GM12878 (cell line): Measurements from ENCODE around the gene CCDC107. TPM values are rescaled to one million over a fixed set of nuclear protein-coding genes. Genes with fewer than 3 reads are reported as not detected.
A peak's percentile ranks its signal among the peaks of the same experiment; 100 is the strongest.

Source experiments
- BHLHE40 ChIP-seq, 2 experiments: fragments of 450-650 bp in 1 of 2; IDR thresholded peaks; 2 replicates each; pipeline ENCODE4 v1.6.1; 2011 to 2017; ENCODE audit warnings: low read depth in 2 of 2, borderline replicate concordance in 1 of 2, improper control_type of control experiment in 1 of 2, low read length in 1 of 2, mild to moderate bottlenecking in 1 of 2
- CEBPB ChIP-seq, 2 experiments: fragments of 150-350 bp in 1 of 2; IDR thresholded peaks; 2 replicates each; pipeline ENCODE4 v1.6.1; 2012 to 2014; ENCODE audit warnings: low read depth in 2 of 2, low read length in 2 of 2, borderline replicate concordance in 1 of 2, inconsistent platforms in 1 of 2
- CREM ChIP-seq: IDR thresholded peaks from 2 replicates; pipeline ENCODE4 v1.6.1; 2014; ENCODE audit warnings: antibody characterized with exemption, low read depth
- E4F1 ChIP-seq: fragments of 450-650 bp; IDR thresholded peaks from 2 replicates; pipeline ENCODE4 v1.6.1; 2018; ENCODE audit warnings: borderline replicate concordance, mild to moderate bottlenecking; ENCODE audit not compliant: partially characterized antibody
- EGR1 ChIP-seq, 2 experiments: IDR thresholded peaks; 1 replicate in 1 of 2; 2 replicates in 1 of 2; pipeline ENCODE4 v1.6.1; 2011 to 2012; ENCODE audit warnings: low read depth in 2 of 2, low read length in 2 of 2, borderline replicate concordance in 1 of 2, mild to moderate bottlenecking in 1 of 2, moderate library complexity in 1 of 2
- FOXM1 ChIP-seq: IDR thresholded peaks from 2 replicates; pipeline ENCODE4 v1.6.1; 2012; ENCODE audit warnings: low read depth, mild to moderate bottlenecking, inconsistent platforms, low read length, moderate library complexity
- GABPA ChIP-seq: IDR thresholded peaks from 2 replicates; pipeline ENCODE4 v1.6.1; 2014; ENCODE audit warnings: antibody characterized with exemption, low read depth, mild to moderate bottlenecking, inconsistent platforms
- HDAC6 ChIP-seq: fragments of 200-600 bp; sonication (generic); IDR thresholded peaks from one replicate; pipeline ENCODE4 v1.8.0; 2017; ENCODE audit warnings: antibody characterized with exemption; ENCODE audit not compliant: unreplicated experiment
- IKZF1 ChIP-seq: fragments of 450-650 bp; conservative IDR thresholded peaks from 2 replicates; pipeline ENCODE4 v1.6.1; 2017; ENCODE audit warnings: antibody characterized with exemption, mild to moderate bottlenecking
- JUND ChIP-seq: IDR thresholded peaks from 2 replicates; pipeline ENCODE4 v1.6.1; 2012; ENCODE audit warnings: low read depth, mild to moderate bottlenecking, low read length, improper control_type of control experiment, moderate library complexity
- KLF5 ChIP-seq: fragments of 450-650 bp; IDR thresholded peaks from 2 replicates; pipeline ENCODE4 v1.6.1; 2014; ENCODE audit warnings: mild to moderate bottlenecking; ENCODE audit not compliant: partially characterized antibody
- MEF2B ChIP-seq: fragments of 450-650 bp; IDR thresholded peaks from 2 replicates; pipeline ENCODE4 v1.6.1; 2018; ENCODE audit warnings: mild to moderate bottlenecking, moderate library complexity; ENCODE audit not compliant: partially characterized antibody, poor library complexity, severe bottlenecking
- NFYB ChIP-seq: IDR thresholded peaks from 2 replicates; pipeline ENCODE4 v1.6.1; 2011; ENCODE audit warnings: low read depth, mild to moderate bottlenecking, low read length, improper control_type of control experiment, moderate library complexity; ENCODE audit not compliant: insufficient read depth
- NR2C2 ChIP-seq: IDR thresholded peaks from 2 replicates; pipeline ENCODE4 v1.6.1; 2011; ENCODE audit warnings: borderline replicate concordance, low read depth; ENCODE audit not compliant: control insufficient read depth, insufficient read length
- PAX5 ChIP-seq: IDR thresholded peaks from 2 replicates; pipeline ENCODE4 v1.6.1; 2011; ENCODE audit warnings: low read depth, low read length, borderline replicate concordance
- RCOR1 ChIP-seq: conservative IDR thresholded peaks from 2 replicates; pipeline ENCODE4 v1.6.1; 2012; ENCODE audit warnings: low read depth, low read length, improper control_type of control experiment
- SIN3A ChIP-seq: IDR thresholded peaks from 2 replicates; pipeline ENCODE4 v1.6.1; 2012; ENCODE audit warnings: low read depth, low read length, improper control_type of control experiment
- SUPT20H ChIP-seq: IDR thresholded peaks from 2 replicates; pipeline ENCODE4 v1.6.1; 2011; ENCODE audit warnings: low read depth, mild to moderate bottlenecking, low read length, moderate library complexity, borderline replicate concordance; ENCODE audit not compliant: control insufficient read depth
- ZBTB40 ChIP-seq: fragments of 450-650 bp; IDR thresholded peaks from 2 replicates; pipeline ENCODE4 v1.6.1; 2016; ENCODE audit warnings: mild to moderate bottlenecking, moderate library complexity, borderline replicate concordance
- ZNF274 ChIP-seq: IDR thresholded peaks from one replicate; pipeline ENCODE4 v1.8.0; 2011; ENCODE audit not compliant: insufficient read length, insufficient read depth
- polyA plus RNA-seq, 11 experiments: library from polyadenylated mRNA; depleted of rRNA in 4 of 11; unstranded in 6 of 11; stranded (reverse) in 5 of 11; fragments of >200 nt; fragmentation: Nextera tagmentation in 4 of 11; fragmentation: Illumina TruSeq in 1 of 11; extraction: Ambion mirVana in 4 of 11; extraction: Trizol in 1 of 11; gene quantifications; 1 replicate in 1 of 11; 2 replicates in 10 of 11; pipeline versions ENCODE4 v1.2.1 to v1.2.3, GENCODE V29; 2011 to 2016; ENCODE audit warnings: inconsistent platforms in 2 of 11, missing spikeins in 2 of 11, low read depth in 1 of 11
- total RNA-seq, 4 experiments: library from RNA; depleted of rRNA in 3 of 4; stranded (reverse); fragments of >200 nt in 3 of 4; fragmentation: Illumina TruSeq in 1 of 4; extraction: Trizol in 1 of 4; gene quantifications; 2 replicates each; pipeline versions ENCODE4 v1.2.1 to v1.2.3, GENCODE V29; 2013 to 2021
- TF ChIP-seq, protein P1 (sequence below): IDR thresholded peaks from 2 replicates; pipeline ENCODE4 v1.6.1; 2011; ENCODE audit warnings: mild to moderate bottlenecking, low read depth, low read length, moderate library complexity; ENCODE audit not compliant: insufficient replicate concordance

CCDC107 gene
- total and polyA plus RNA-seq, 10 of the 15 experiments (the other 5 are each of a cell fraction or from before 2014, with no cell fraction given), result 0.19 to 18.3 (median 10.6) TPM

GRCh38 chr9:35616681-35617459 lies 41.2 kb upstream of the CCDC107 start (continued):
- TF ChIP-seq E4F1, result no peak
- no peak for TF ChIP-seq RCOR1
- no peak for TF ChIP-seq MEF2B
- no peak for TF ChIP-seq CEBPB (IDR thresholded peaks at IDR 0.05; ENCODE audit: borderline replicate concordance in 1 of 2, low read depth in 2 of 2, low read length in 2 of 2)
- TF ChIP-seq PAX5, result peak; percentile 73; the same call in 1 of the 2 replicates
- no peak for TF ChIP-seq JUND
- no peak for TF ChIP-seq NR2C2
- TF ChIP-seq FOXM1, result no peak
- no peak for TF ChIP-seq ZNF274
- peak; percentile 90 for TF ChIP-seq IKZF1
- peak in 1 of 2 experiments; percentile 39; a peak in 1 of 3 replicates for TF ChIP-seq EGR1 (IDR thresholded peaks at IDR 0.05; ENCODE audit: borderline replicate concordance in 1 of 2, low read depth in 2 of 2, low read length in 2 of 2)
- TF ChIP-seq, protein P1, sequence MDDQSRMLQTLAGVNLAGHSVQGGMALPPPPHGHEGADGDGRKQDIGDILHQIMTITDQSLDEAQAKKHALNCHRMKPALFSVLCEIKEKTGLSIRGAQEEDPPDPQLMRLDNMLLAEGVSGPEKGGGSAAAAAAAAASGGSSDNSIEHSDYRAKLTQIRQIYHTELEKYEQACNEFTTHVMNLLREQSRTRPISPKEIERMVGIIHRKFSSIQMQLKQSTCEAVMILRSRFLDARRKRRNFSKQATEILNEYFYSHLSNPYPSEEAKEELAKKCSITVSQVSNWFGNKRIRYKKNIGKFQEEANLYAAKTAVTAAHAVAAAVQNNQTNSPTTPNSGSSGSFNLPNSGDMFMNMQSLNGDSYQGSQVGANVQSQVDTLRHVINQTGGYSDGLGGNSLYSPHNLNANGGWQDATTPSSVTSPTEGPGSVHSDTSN, result no peak
- no peak for TF ChIP-seq KLF5
- peak; percentile 90 for TF ChIP-seq CREM
- TF ChIP-seq ZBTB40, result peak; percentile 45; the same call in 1 of the 2 replicates
- peak; percentile 5 to 69; a peak in 2 of 4 replicates for TF ChIP-seq BHLHE40 (IDR thresholded peaks at IDR 0.05; ENCODE audit: borderline replicate concordance in 1 of 2, low read depth in 2 of 2, low read length in 1 of 2)
- no peak for TF ChIP-seq SUPT20H
- TF ChIP-seq GABPA, result peak; percentile 34; the same call in 1 of the 2 replicates
- TF ChIP-seq SIN3A, result no peak
- peak; percentile 45; the same call in 1 of the 2 replicates for TF ChIP-seq NFYB
- no peak for TF ChIP-seq HDAC6
